GM12878 (cell line): ENCODE measurements around the gene SULT1A2. TPM values are rescaled to one million over a fixed set of nuclear protein-coding genes. Genes with fewer than 3 reads are reported as not detected.
"Not testable (repeated sequence)": the region's sequence is repeated elsewhere in the genome, so short reads cannot be mapped to it uniquely, and the experiment has no call there.

Experiments used
- ATAC-seq: fragments of 200-7000 bp; cut with Tn5 transposase; 3 replicates; pipeline ENCODE4 v1.9.1; 2020; ENCODE audit warnings: mild to moderate bottlenecking, moderate library complexity
- BruUV-seq: library from RNA; stranded (reverse); fragments of 400-500 nt; replicated peaks from 2 replicates; lab custom pipeline; 2021; lab: Mats Ljungman, UMichigan
- CTCF ChIA-PET: fragments of 300-600 bp; sonication (Branson Sonifier 250); formaldehyde crosslinking; extraction: SDS; loops from one replicate; lab custom pipeline; 2021; ENCODE audit warnings: inconsistent platforms; lab: Yijun Ruan, JAX
- POLR2A ChIA-PET: fragments of 350-600 bp; formaldehyde crosslinking; extraction: SDS; loops from one replicate; lab custom pipeline; 2021; ENCODE audit warnings: inconsistent platforms; lab: Charles Lee
- RAD21 ChIA-PET: fragments of 300-600 bp; sonication (Branson Sonifier 250); formaldehyde crosslinking; loops from one replicate; lab custom pipeline; 2023; ENCODE audit warnings: antibody characterized with exemption; ENCODE audit not compliant: unreplicated experiment; lab: Charles Lee
- SMC1A ChIA-PET: fragments of 300-600 bp; sonication (Branson Sonifier 250); formaldehyde crosslinking; loops from one replicate; lab custom pipeline; 2023; ENCODE audit not compliant: unreplicated experiment, uncharacterized antibody; lab: Charles Lee
- DNase-seq: peaks from one replicate; pipeline ENCODE4 v3.0.0-alpha.2; 2011; ENCODE audit warnings: low read depth, low spot score
- FAIRE-seq: peaks from 3 replicates; lab custom pipeline; 2011; peaks lifted over from hg19 to GRCh38; lab: Jason Lieb, UNC
- H2AFZ ChIP-seq: 2 replicates; pipeline ENCODE4 v1.6.0; 2011; ENCODE audit warnings: low read depth, low read length, control low read depth; ENCODE audit not compliant: control insufficient read depth
- H3K27ac ChIP-seq: 2 replicates; pipeline ENCODE4 v1.5.1; 2011; ENCODE audit warnings: control low read depth; ENCODE audit not compliant: control insufficient read depth, insufficient read depth
- H3K27me3 ChIP-seq, 2 experiments: replicated peaks in 1 of 2; 2 replicates each; pipeline versions ENCODE4 v1.6.0 to v1.6.1; 2011; ENCODE audit warnings: low read length in 1 of 2; ENCODE audit not compliant: control insufficient read depth in 2 of 2, insufficient read depth in 2 of 2
- H3K36me3 ChIP-seq, 2 experiments: 2 replicates each; pipeline ENCODE4 v1.5.1; 2011; ENCODE audit warnings: low read length in 1 of 2; ENCODE audit not compliant: control insufficient read depth in 2 of 2, insufficient read depth in 2 of 2
- H3K4me1 ChIP-seq: 2 replicates; pipeline ENCODE4 v1.6.1; 2011; ENCODE audit warnings: mild to moderate bottlenecking, low read length, moderate library complexity, mixed read lengths; ENCODE audit not compliant: control insufficient read depth, insufficient read depth
- H3K4me2 ChIP-seq: 2 replicates; pipeline ENCODE4 v1.6.0; 2011; ENCODE audit warnings: control low read depth; ENCODE audit not compliant: control insufficient read depth, insufficient read depth
- H3K4me3 ChIP-seq: fragments of 200-600 bp; sonication (generic); 2 replicates; pipeline ENCODE4 v1.5.1; 2016
- H3K79me2 ChIP-seq: 2 replicates; pipeline ENCODE4 v1.6.0; 2011; ENCODE audit warnings: low read length; ENCODE audit not compliant: control insufficient read depth, insufficient read depth
- H3K9ac ChIP-seq: 2 replicates; pipeline ENCODE4 v1.8.0; 2011; ENCODE audit warnings: low read length, control low read depth, mixed read lengths; ENCODE audit not compliant: control insufficient read depth, insufficient read depth
- H3K9me3 ChIP-seq: replicated peaks from 3 replicates; pipeline ENCODE4 v1.5.1; 2011; ENCODE audit warnings: mild to moderate bottlenecking, low read length; ENCODE audit not compliant: control insufficient read depth, insufficient read depth
- H4K20me1 ChIP-seq: 2 replicates; pipeline ENCODE4 v1.6.0; 2011; ENCODE audit not compliant: control insufficient read depth, insufficient read depth
- GABPA ChIP-seq: IDR thresholded peaks from 2 replicates; pipeline ENCODE4 v1.6.1; 2014; ENCODE audit warnings: antibody characterized with exemption, low read depth, mild to moderate bottlenecking, inconsistent platforms
- NFYA ChIP-seq: IDR thresholded peaks from 2 replicates; pipeline ENCODE4 v1.6.1; 2011; ENCODE audit warnings: low read depth, mild to moderate bottlenecking, low read length, improper control_type of control experiment, borderline replicate concordance
- NR2C1 ChIP-seq: fragments of 450-650 bp; IDR thresholded peaks from 2 replicates; pipeline ENCODE4 v1.6.1; 2017; ENCODE audit warnings: antibody characterized with exemption, mild to moderate bottlenecking, moderate library complexity
- POU2F2 ChIP-seq: IDR thresholded peaks from 3 replicates; pipeline ENCODE4 v1.6.1; 2011; ENCODE audit warnings: low read depth, mild to moderate bottlenecking, low read length, borderline replicate concordance
- RCOR1 ChIP-seq: conservative IDR thresholded peaks from 2 replicates; pipeline ENCODE4 v1.6.1; 2012; ENCODE audit warnings: low read depth, low read length, improper control_type of control experiment
- RFX5 ChIP-seq: IDR thresholded peaks from 2 replicates; pipeline ENCODE4 v1.6.1; 2011; ENCODE audit warnings: low read depth, low read length, improper control_type of control experiment
- SIX5 ChIP-seq: IDR thresholded peaks from 2 replicates; pipeline ENCODE4 v1.6.1; 2011; ENCODE audit warnings: mild to moderate bottlenecking, low read depth, low read length, moderate library complexity; ENCODE audit not compliant: severe bottlenecking
- SUZ12 ChIP-seq: fragments of 200-600 bp; sonication (generic); IDR thresholded peaks from one replicate; pipeline ENCODE4 v1.6.1; 2018; ENCODE audit warnings: antibody characterized with exemption, mild to moderate bottlenecking; ENCODE audit not compliant: unreplicated experiment
- TAF1 ChIP-seq: IDR thresholded peaks from 2 replicates; pipeline ENCODE4 v1.6.1; 2011; ENCODE audit warnings: mild to moderate bottlenecking, low read depth, low read length, borderline replicate concordance
- YBX1 ChIP-seq: fragments of 450-650 bp; IDR thresholded peaks from 2 replicates; pipeline ENCODE4 v1.6.1; 2016; ENCODE audit warnings: antibody characterized with exemption
- ZNF207 ChIP-seq: fragments of 450-650 bp; IDR thresholded peaks from 2 replicates; pipeline ENCODE4 v1.6.1; 2014; ENCODE audit warnings: antibody characterized with exemption, mild to moderate bottlenecking, borderline replicate concordance
- ZNF384 ChIP-seq: IDR thresholded peaks from 2 replicates; pipeline ENCODE4 v1.6.1; 2012; ENCODE audit warnings: low read depth, mild to moderate bottlenecking, low read length, improper control_type of control experiment, borderline replicate concordance
- WGBS: methylation state at CpG from one replicate; pipeline ENCODE4 v1.1.6; 2016; ENCODE audit warnings: low lambda C conversion rate; ENCODE audit not compliant: insufficient replicate concordance, insufficient coverage; ENCODE audit errors: missing lambda C conversion rate; 5-methylcytosine and 5-hydroxymethylcytosine counted together
- in situ Hi-C: fragments of 300-500 bp; cut with MboI; formaldehyde crosslinking; loops from 9 replicates; pipeline ENCODE4 v1.14.3; 2018; ENCODE audit warnings: mixed read lengths
- intact Hi-C: fragments of 100-400 bp; cut with micrococcal nuclease; formaldehyde crosslinking; loops from one replicate; pipeline ENCODE4 v1.14.2; 2022; ENCODE audit not compliant: unreplicated experiment
- polyA plus RNA-seq, 11 experiments: library from polyadenylated mRNA; depleted of rRNA in 4 of 11; unstranded in 6 of 11; stranded (reverse) in 5 of 11; fragments of >200 nt; fragmentation: Nextera tagmentation in 4 of 11; fragmentation: Illumina TruSeq in 1 of 11; extraction: Ambion mirVana in 4 of 11; extraction: Trizol in 1 of 11; gene quantifications; 1 replicate in 1 of 11; 2 replicates in 10 of 11; pipeline versions ENCODE4 v1.2.1 to v1.2.3, GENCODE V29; 2011 to 2016; ENCODE audit warnings: inconsistent platforms in 2 of 11, missing spikeins in 2 of 11, low read depth in 1 of 11
- total RNA-seq, 4 experiments: library from RNA; depleted of rRNA in 3 of 4; stranded (reverse); fragments of >200 nt in 3 of 4; fragmentation: Illumina TruSeq in 1 of 4; extraction: Trizol in 1 of 4; gene quantifications; 2 replicates each; pipeline versions ENCODE4 v1.2.1 to v1.2.3, GENCODE V29; 2013 to 2021
- TF ChIP-seq, protein P1 (sequence below): IDR thresholded peaks from 2 replicates; pipeline ENCODE4 v1.6.1; 2012; ENCODE audit warnings: low read length, inconsistent platforms
- TF ChIP-seq, protein P2 (sequence below): fragments of 450-650 bp; IDR thresholded peaks from 2 replicates; pipeline ENCODE4 v1.6.1; 2018; ENCODE audit warnings: borderline replicate concordance, mild to moderate bottlenecking; ENCODE audit not compliant: partially characterized antibody

SULT1A2 gene
- total and polyA plus RNA-seq, 10 of the 15 experiments (the other 5 are each of a cell fraction or from before 2014, with no cell fraction given): 0.06 to 0.39 (median 0.07) TPM; not detected in 7

GRCh38 chr16:28567292-28567691, 29.6 kb downstream of the SULT1A2 start:
- DNase-seq (no peak), ATAC-seq (no peak), FAIRE-seq (no peak)
- H3K9ac ChIP-seq: no peak overlapping the region
- H3K36me3 ChIP-seq: no peaks in the 10 kb centered on the region
- peaks cover 5% of the 10 kb centered on the region; the same call in 1 of the 3 replicates for H3K9me3 ChIP-seq
- no peak overlapping the region for H3K4me2 ChIP-seq
- H2AFZ ChIP-seq: no peak overlapping the region
- no peaks in the 10 kb centered on the region for H4K20me1 ChIP-seq
- RAD21 ChIA-PET: no interaction called here
- CTCF ChIA-PET: no interaction called here
- no peaks in the 10 kb centered on the region for H3K4me1 ChIP-seq
- H3K27ac ChIP-seq: no peak overlapping the region
- in situ Hi-C loops (no loop called here), intact Hi-C loops (no loop called here)
- H3K4me3 ChIP-seq: no peak overlapping the region
- TF ChIP-seq TAF1 (no peak), RCOR1 (no peak), ZNF384 (no peak), POU2F2 (no peak), ZNF207 (no peak), SIX5 (no peak), NFYA (no peak), NR2C1 (no peak), YBX1 (no peak), SUZ12 (no peak), GABPA (no peak), RFX5 (no peak)
- TF ChIP-seq, protein P1, sequence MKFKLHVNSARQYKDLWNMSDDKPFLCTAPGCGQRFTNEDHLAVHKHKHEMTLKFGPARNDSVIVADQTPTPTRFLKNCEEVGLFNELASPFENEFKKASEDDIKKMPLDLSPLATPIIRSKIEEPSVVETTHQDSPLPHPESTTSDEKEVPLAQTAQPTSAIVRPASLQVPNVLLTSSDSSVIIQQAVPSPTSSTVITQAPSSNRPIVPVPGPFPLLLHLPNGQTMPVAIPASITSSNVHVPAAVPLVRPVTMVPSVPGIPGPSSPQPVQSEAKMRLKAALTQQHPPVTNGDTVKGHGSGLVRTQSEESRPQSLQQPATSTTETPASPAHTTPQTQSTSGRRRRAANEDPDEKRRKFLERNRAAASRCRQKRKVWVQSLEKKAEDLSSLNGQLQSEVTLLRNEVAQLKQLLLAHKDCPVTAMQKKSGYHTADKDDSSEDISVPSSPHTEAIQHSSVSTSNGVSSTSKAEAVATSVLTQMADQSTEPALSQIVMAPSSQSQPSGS: no peak
- TF ChIP-seq, protein P2, sequence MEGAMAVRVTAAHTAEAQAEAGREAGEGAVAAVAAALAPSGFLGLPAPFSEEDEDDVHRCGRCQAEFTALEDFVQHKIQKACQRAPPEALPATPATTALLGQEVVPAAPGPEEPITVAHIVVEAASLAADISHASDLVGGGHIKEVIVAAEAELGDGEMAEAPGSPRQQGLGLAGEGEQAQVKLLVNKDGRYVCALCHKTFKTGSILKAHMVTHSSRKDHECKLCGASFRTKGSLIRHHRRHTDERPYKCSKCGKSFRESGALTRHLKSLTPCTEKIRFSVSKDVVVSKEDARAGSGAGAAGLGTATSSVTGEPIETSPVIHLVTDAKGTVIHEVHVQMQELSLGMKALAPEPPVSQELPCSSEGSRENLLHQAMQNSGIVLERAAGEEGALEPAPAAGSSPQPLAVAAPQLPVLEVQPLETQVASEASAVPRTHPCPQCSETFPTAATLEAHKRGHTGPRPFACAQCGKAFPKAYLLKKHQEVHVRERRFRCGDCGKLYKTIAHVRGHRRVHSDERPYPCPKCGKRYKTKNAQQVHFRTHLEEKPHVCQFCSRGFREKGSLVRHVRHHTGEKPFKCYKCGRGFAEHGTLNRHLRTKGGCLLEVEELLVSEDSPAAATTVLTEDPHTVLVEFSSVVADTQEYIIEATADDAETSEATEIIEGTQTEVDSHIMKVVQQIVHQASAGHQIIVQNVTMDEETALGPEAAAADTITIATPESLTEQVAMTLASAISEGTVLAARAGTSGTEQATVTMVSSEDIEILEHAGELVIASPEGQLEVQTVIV: no peak
- TF ChIP-seq, all 136 proteins: peak for 0
- SMC1A ChIA-PET: no interaction called here
- no TSS peak for BruUV-seq
- 98% methylated on average over 2 of the region's 2 CpGs for WGBS
- Histone ChIP-seq H3K79me2 (no peaks in the 10 kb centered on the region), H3K27me3 (no peaks in the 10 kb centered on the region)
- POLR2A ChIA-PET: no interaction called here

DNA sequence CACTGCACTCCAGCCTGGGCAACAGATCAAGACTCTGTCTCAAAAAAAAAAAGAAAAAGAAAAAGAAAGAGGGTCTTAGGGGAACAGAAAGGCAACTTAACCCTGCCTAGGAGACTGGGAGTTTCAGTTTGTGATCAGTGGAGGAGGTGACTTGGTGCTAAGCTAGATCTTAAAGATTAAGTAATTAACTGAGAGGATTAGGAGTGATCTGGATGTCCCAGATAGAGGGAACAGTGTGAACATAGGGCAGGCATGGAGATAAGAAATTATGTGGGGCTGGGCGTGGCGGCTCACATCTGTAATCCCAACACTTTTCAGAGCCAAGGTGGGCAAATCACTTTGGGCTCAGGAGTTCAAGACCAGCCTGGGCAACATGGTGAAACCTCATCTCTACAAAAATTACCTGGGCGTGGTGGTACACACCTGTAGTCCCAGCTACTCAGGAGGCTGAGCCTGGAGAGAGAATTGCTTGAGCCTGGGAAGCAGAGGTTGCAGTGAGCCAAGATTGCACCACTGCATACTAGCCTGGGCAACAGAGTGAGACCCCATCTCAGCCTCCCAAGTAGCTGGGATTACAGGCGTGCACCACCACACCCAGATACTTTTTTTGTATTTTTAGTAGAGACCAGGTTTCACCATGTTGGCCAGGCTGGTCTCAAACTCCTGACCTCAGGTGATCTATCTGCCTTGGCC, 30.5 kb downstream of the SULT1A2 start:
- WGBS: 98% methylated on average over 4 of the region's 4 CpGs
- FAIRE-seq, H3K79me2 ChIP-seq, H4K20me1 ChIP-seq, BruUV-seq, H3K36me3 ChIP-seq, POLR2A ChIA-PET, intact Hi-C loops, in situ Hi-C loops, H3K27me3 ChIP-seq, RAD21 ChIA-PET, H2AFZ ChIP-seq, H3K27ac ChIP-seq, H3K4me3 ChIP-seq, H3K9me3 ChIP-seq, ATAC-seq, CTCF ChIA-PET, H3K9ac ChIP-seq, H3K4me2 ChIP-seq, DNase-seq, H3K4me1 ChIP-seq: not testable (repeated sequence)
- SMC1A ChIA-PET: interaction anchor here (0.6 kb wide), 1 partner anchor 662 kb away, joined by 3 read pairs; no protein-coding TSS in a partner anchor
